ENCODE measurements around the gene DYRK3.

DYRK3 gene

GRCh38 chr1:206647224-206647623 lies 11.9 kb downstream of the DYRK3 start:
- H3K4me2 ChIP-seq (ENCODE audit: low read depth, low read length, poor library complexity, severe bottlenecking): no peak overlapping the region
- no peak overlapping the region for H2AFZ ChIP-seq (ENCODE audit: low read depth, low read length, severe bottlenecking)
- no peaks in the 10 kb centered on the region for H4K20me1 ChIP-seq (ENCODE audit: low read depth, low read length)
- H3K79me2 ChIP-seq (ENCODE audit: insufficient read depth, low read length): no peaks in the 10 kb centered on the region
- H3K9me2 ChIP-seq (replicated peaks; ENCODE audit: insufficient read depth, low read length): no peaks in the 10 kb centered on the region
- no peak overlapping the region for H3K4me3 ChIP-seq (ENCODE audit: insufficient read depth, low read length, poor library complexity, severe bottlenecking)
- no peaks in the 10 kb centered on the region for H3F3A ChIP-seq (ENCODE audit: insufficient read depth)
- H3K27me3 ChIP-seq (ENCODE audit: low read length): no peaks in the 10 kb centered on the region
- no peaks in the 10 kb centered on the region for H3K9me3 ChIP-seq (ENCODE audit: insufficient read depth, low read length)
- no peak for TF ChIP-seq CTCF (IDR thresholded peaks at IDR 0.05; ENCODE audit: insufficient read depth, low read length, poor library complexity, severe bottlenecking)
- TF ChIP-seq EZH2phosphoT487 (conservative IDR thresholded peaks at IDR 0.05; ENCODE audit: low read length): no peak
- no peaks in the 10 kb centered on the region for H3K36me3 ChIP-seq (ENCODE audit: low read length)
- no peak overlapping the region for H3K9ac ChIP-seq (ENCODE audit: low read length)
- H3K27ac ChIP-seq (ENCODE audit: low read depth, low read length): no peak overlapping the region

- Histone ChIP-seq H3K9ac (ENCODE audit: low read length) (no peak overlapping the region), H3K4me2 (ENCODE audit: low read depth, low read length, poor library complexity, severe bottlenecking) (no peak overlapping the region)
- TF ChIP-seq CTCF (IDR thresholded peaks at IDR 0.05; ENCODE audit: insufficient read depth, low read length, poor library complexity, severe bottlenecking) (no peak), EZH2phosphoT487 (conservative IDR thresholded peaks at IDR 0.05; ENCODE audit: low read length) (no peak)
These were observed 14.1 kb downstream of the DYRK3 start for GRCh38 chr1:206649261-206649921.

GRCh38 chr1:206651014-206651413 lies 15.7 kb downstream of the DYRK3 start:
- TF ChIP-seq EZH2phosphoT487 (conservative IDR thresholded peaks at IDR 0.05; ENCODE audit: low read length) (no peak), CTCF (IDR thresholded peaks at IDR 0.05; ENCODE audit: insufficient read depth, low read length, poor library complexity, severe bottlenecking) (no peak)
- H3F3A ChIP-seq (ENCODE audit: insufficient read depth): no peaks in the 10 kb centered on the region
- H3K4me2 ChIP-seq (ENCODE audit: low read depth, low read length, poor library complexity, severe bottlenecking): no peak overlapping the region
- no peaks in the 10 kb centered on the region for H4K20me1 ChIP-seq (ENCODE audit: low read depth, low read length)
- no peak overlapping the region for H3K9ac ChIP-seq (ENCODE audit: low read length)
- H3K9me3 ChIP-seq (ENCODE audit: insufficient read depth, low read length): no peaks in the 10 kb centered on the region
- H3K27ac ChIP-seq (ENCODE audit: low read depth, low read length): no peak overlapping the region
- no peaks in the 10 kb centered on the region for H3K27me3 ChIP-seq (ENCODE audit: low read length)
- no peak overlapping the region for H2AFZ ChIP-seq (ENCODE audit: low read depth, low read length, severe bottlenecking)
- H3K9me2 ChIP-seq (replicated peaks; ENCODE audit: insufficient read depth, low read length): no peaks in the 10 kb centered on the region
- no peaks in the 10 kb centered on the region for H3K36me3 ChIP-seq (ENCODE audit: low read length)
- no peak overlapping the region for H3K4me3 ChIP-seq (ENCODE audit: insufficient read depth, low read length, poor library complexity, severe bottlenecking)
- H3K79me2 ChIP-seq (ENCODE audit: insufficient read depth, low read length): no peaks in the 10 kb centered on the region

More at GRCh38 chr1:206649261-206649921, 14.1 kb downstream of the DYRK3 start:
- H3K9me3 ChIP-seq (ENCODE audit: insufficient read depth, low read length): no peaks in the 10 kb centered on the region
- H3K79me2 ChIP-seq (ENCODE audit: insufficient read depth, low read length): no peaks in the 10 kb centered on the region
- no peaks in the 10 kb centered on the region for H3K27me3 ChIP-seq (ENCODE audit: low read length)
- no peaks in the 10 kb centered on the region for H4K20me1 ChIP-seq (ENCODE audit: low read depth, low read length)
- H3F3A ChIP-seq (ENCODE audit: insufficient read depth): no peaks in the 10 kb centered on the region
- no peak overlapping the region for H2AFZ ChIP-seq (ENCODE audit: low read depth, low read length, severe bottlenecking)
- H3K27ac ChIP-seq (ENCODE audit: low read depth, low read length): no peak overlapping the region
- H3K36me3 ChIP-seq (ENCODE audit: low read length): no peaks in the 10 kb centered on the region
- no peak overlapping the region for H3K4me3 ChIP-seq (ENCODE audit: insufficient read depth, low read length, poor library complexity, severe bottlenecking)
- H3K9me2 ChIP-seq (replicated peaks; ENCODE audit: insufficient read depth, low read length): no peaks in the 10 kb centered on the region
